Activated CD4-positive, alpha-beta memory T cell treated with anti-CD3 and anti-CD28 coated beads for 36 hours (primary cell): ENCODE measurements around the gene TBC1D2B. TPM values are rescaled to one million over a fixed set of nuclear protein-coding genes. Genes with fewer than 3 reads are reported as not detected.

ENCODE experiments used
- CTCF ChIA-PET: fragments of 350-600 bp; sonication (Branson Sonifier 250); formaldehyde crosslinking; loops from one replicate; lab custom pipeline; 2021; ENCODE audit warnings: antibody characterized with exemption, inconsistent platforms; lab: Charles Lee
- POLR2A ChIA-PET: fragments of 350-600 bp; sonication (Branson Sonifier 250); formaldehyde crosslinking; loops from one replicate; lab custom pipeline; 2021; ENCODE audit warnings: antibody characterized with exemption; lab: Charles Lee
- DNase-seq: peaks from one replicate; pipeline ENCODE4 v3.0.0-alpha.2; 2020
- H3K27ac Mint-ChIP-seq: one replicate; pipeline ENCODE4 v1.8.0; 2021; ENCODE audit warnings: mixed read lengths
- H3K27me3 Mint-ChIP-seq: one replicate; pipeline ENCODE4 v1.8.0; 2021; ENCODE audit warnings: mixed read lengths
- H3K36me3 Mint-ChIP-seq: one replicate; pipeline ENCODE4 v1.8.0; 2021; ENCODE audit warnings: mixed read lengths
- H3K4me1 Mint-ChIP-seq: one replicate; pipeline ENCODE4 v1.8.0; 2021; ENCODE audit warnings: low read depth, mixed read lengths
- H3K4me3 Mint-ChIP-seq: one replicate; pipeline ENCODE4 v1.8.0; 2021; ENCODE audit warnings: mild to moderate bottlenecking, mixed read lengths
- H3K9me3 Mint-ChIP-seq: one replicate; pipeline ENCODE4 v1.8.0; 2021; ENCODE audit warnings: mixed read lengths
- intact Hi-C: fragments of 100-400 bp; cut with micrococcal nuclease; formaldehyde crosslinking; loops from one replicate; pipeline ENCODE4 v1.15.1; 2023
- total RNA-seq, 2 experiments: library from RNA; stranded (reverse); gene quantifications; one replicate each; pipeline ENCODE4 v1.2.3, GENCODE V29; 2021

TBC1D2B gene
- total RNA-seq, 2 experiments from 2014 or later = 47.9 to 57.8 TPM

GRCh38 chr15:78093242-78094020, 15.9 kb upstream of the TBC1D2B start:
- Mint-ChIP-seq H3K9me3 (no peaks in the 10 kb centered on the region), H3K4me3 (no peak overlapping the region), H3K27ac (no peak overlapping the region), H3K4me1 (no peaks in the 10 kb centered on the region), H3K36me3 (no peaks in the 10 kb centered on the region), H3K27me3 (no peaks in the 10 kb centered on the region)
- CTCF ChIA-PET = interaction anchor here (0.7 to 4.5 kb wide), 5 partner anchors 8 to 183 kb away, joined by 3 to 18 read pairs (median 3); no protein-coding TSS in a partner anchor
- peak; percentile 7 for DNase-seq
- intact Hi-C loops = no loop called here
- POLR2A ChIA-PET = interaction anchor here (0.5 to 0.7 kb wide), 3 partner anchors 10 to 1531 kb away, joined by 3 to 5 read pairs (median 4); no protein-coding TSS in a partner anchor

DNA sequence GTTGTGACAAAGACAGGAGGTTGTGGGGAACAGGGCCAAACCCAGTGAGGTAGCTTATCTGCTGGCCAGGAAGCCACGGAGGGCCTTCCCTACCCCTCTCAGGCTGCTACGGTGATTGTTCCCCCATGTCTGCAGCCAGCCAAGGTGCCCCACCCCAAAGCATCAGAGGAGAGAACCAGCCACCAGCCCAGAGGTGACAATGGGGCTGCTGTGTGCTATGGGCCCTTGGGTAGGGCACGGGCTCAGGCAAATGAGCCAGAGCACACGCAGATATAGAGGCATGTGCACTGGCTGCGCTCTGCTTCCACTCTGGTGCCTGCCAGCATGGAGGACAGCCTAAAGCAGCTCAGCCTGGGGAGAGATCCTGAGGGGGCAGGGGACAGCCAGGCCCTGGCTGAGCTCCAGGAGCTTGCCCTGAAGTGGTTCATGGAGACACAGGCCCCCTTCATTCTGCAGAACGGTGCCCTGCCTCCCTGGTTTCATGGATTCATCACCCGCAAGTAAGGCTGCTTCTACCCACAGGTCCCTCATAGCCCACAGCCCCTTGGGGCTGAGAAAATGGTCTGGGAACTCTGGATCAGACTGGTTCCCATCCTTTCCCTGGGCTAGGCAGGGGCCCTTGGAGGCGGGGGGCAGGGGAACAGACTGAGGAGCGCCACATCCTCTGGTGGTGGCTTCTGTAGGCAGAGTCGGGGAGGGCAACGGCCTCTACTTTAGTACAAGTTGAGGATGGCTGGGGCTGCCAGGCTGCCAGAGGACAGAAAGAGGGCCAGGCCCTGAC, 14.9 kb upstream of the TBC1D2B start, which contains the start of gene SH2D7:
Gene SH2D7, plus strand, starts transcription at position 301 of the 781 bp plus-strand sequence. Its CDS starts 24 bp downstream, at position 325.
- CTCF ChIA-PET = interaction anchor here (1.2 to 4.5 kb wide), 3 partner anchors 10 to 21 kb away, joined by 3 to 18 read pairs (median 4); no protein-coding TSS in a partner anchor
- Mint-ChIP-seq H3K4me1 (no peaks in the 10 kb centered on the region), H3K36me3 (no peaks in the 10 kb centered on the region), H3K9me3 (no peaks in the 10 kb centered on the region), H3K27ac (no peak within 1 kb of the TSS), H3K4me3 (no peak within 1 kb of the TSS), H3K27me3 (no peaks in the 10 kb centered on the region)
- intact Hi-C loops = no loop called here
- peak; percentile 6 for DNase-seq
- POLR2A ChIA-PET = no interaction called here

DNA sequence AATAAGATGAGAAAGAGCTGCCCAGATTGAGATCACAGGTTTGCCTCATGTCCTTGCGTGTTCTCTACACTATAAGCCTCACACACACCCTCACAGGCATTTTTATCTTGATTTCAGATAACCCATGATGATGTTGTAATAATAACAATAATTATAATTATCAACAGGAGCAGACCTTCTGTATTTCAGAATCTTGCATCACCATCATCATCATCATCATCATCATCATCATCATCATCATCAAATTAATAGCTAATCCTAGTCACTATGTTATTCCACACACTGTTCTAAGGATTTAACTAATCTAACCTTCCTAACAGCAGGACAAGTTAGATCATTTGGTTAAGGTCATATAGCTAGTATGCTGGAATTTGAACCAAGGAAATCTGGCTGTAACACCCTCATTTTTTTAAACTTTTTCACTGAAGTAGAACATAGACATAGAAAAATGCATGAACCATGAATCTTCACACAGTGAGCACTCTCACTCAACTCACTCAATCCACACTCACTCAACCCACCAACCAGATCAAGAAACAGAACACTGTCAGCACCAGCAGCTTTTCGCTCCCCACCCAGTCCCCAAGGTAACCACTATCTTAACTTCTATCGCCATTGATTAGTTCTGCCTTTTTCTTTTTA, 13.0 kb upstream of the TBC1D2B start:
- no peaks in the 10 kb centered on the region for H3K36me3 Mint-ChIP-seq
- no peaks in the 10 kb centered on the region for H3K27me3 Mint-ChIP-seq
- ChIA-PET CTCF (interaction anchor here (0.7 to 4.5 kb wide), 4 partner anchors 18 to 132 kb away, joined by 3 to 18 read pairs (median 4); no protein-coding TSS in a partner anchor), POLR2A (no interaction called here)
- H3K27ac Mint-ChIP-seq = no peak overlapping the region
- no peaks in the 10 kb centered on the region for H3K9me3 Mint-ChIP-seq
- H3K4me3 Mint-ChIP-seq = no peak overlapping the region
- no peak for DNase-seq
- no peaks in the 10 kb centered on the region for H3K4me1 Mint-ChIP-seq
- intact Hi-C loops = no loop called here

GRCh38 chr15:78088773-78089080, 11.2 kb upstream of the TBC1D2B start:
- no peaks in the 10 kb centered on the region for H3K9me3 Mint-ChIP-seq
- POLR2A ChIA-PET = no interaction called here
- H3K27ac Mint-ChIP-seq = no peak overlapping the region
- no peak for DNase-seq
- H3K36me3 Mint-ChIP-seq = no peaks in the 10 kb centered on the region
- intact Hi-C loops = no loop called here
- no peak overlapping the region for H3K4me3 Mint-ChIP-seq
- no peaks in the 10 kb centered on the region for H3K4me1 Mint-ChIP-seq
- no peaks in the 10 kb centered on the region for H3K27me3 Mint-ChIP-seq
- CTCF ChIA-PET = interaction anchor here (0.8 to 1.8 kb wide), 2 partner anchors 20 to 152 kb away, joined by 3 to 5 read pairs; no protein-coding TSS in a partner anchor

DNA sequence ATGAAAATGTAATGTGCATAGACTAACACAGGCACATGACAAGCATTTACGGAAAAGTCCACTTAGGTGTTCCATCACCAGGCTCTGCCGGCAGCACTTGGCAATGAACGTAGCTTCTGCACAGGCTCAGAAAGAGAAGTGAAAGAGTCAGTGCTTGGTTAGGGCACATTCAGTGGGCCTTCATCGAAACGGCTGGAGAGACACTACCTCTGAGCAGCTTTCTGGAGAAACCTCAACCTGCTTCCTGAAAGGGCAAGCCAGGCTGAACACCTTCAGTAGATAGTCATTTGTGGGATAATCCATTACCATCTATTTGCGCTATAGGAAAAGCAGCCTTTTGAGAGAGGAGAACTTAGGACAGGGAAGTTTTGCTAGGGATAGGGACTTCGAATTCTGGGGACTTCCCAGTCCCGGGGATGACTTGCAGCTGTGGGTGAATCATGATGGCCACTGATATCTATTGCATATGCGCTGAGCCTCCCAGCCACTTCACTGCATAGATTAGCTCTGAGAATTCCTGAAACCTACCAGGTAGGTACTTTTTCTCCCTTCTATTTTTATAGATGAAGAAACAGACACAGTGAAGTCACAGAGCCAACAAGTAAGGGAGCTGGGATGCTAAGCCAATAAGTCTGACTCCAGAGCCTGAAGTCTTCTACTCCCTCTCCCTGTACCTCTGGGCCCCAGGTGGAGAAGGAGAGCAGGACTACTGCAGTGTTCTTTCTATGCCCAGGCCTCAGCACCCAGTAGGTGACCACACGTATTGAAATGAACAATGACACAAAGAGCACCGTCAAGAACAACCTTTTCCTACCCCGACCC, 10.7 kb upstream of the TBC1D2B start:
- Mint-ChIP-seq H3K36me3 (no peaks in the 10 kb centered on the region), H3K27me3 (no peaks in the 10 kb centered on the region), H3K4me1 (no peaks in the 10 kb centered on the region), H3K27ac (no peak overlapping the region), H3K4me3 (no peak overlapping the region), H3K9me3 (no peaks in the 10 kb centered on the region)
- DNase-seq = no peak
- ChIA-PET CTCF (interaction anchor here (0.8 to 1.8 kb wide), 2 partner anchors 20 to 153 kb away, joined by 3 to 5 read pairs; no protein-coding TSS in a partner anchor), POLR2A (no interaction called here)
- intact Hi-C loops = no loop called here

DNA sequence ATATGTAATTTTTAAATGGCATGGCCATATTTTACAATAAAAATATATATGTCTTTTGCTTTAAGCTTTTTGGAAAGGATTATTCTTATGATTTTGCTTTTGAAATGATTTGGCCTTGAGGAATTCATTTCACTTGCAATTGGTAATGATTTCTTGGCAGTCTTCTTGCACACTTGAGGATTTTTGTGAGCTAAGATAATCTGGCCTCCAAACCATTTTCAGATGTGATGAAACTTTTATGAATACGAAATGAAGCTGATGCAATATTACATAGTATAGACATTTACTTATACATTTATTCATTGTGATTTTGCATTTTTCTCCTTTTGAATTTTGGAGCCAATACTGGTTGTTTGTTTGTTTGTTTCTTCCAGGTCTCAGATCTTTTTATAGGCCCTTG, 8.4 kb upstream of the TBC1D2B start:
- CTCF ChIA-PET = interaction anchor here (1.5 to 1.9 kb wide), 2 partner anchors 8 to 22 kb away, joined by 3 to 6 read pairs; no protein-coding TSS in a partner anchor
- Mint-ChIP-seq H3K9me3 (no peaks in the 10 kb centered on the region), H3K27me3 (no peaks in the 10 kb centered on the region), H3K36me3 (no peaks in the 10 kb centered on the region), H3K27ac (peak overlapping the region; percentile 13), H3K4me1 (peaks cover 6% of the 10 kb centered on the region), H3K4me3 (no peak overlapping the region)
- no peak for DNase-seq
- POLR2A ChIA-PET = no interaction called here
- intact Hi-C loops = no loop called here

DNA sequence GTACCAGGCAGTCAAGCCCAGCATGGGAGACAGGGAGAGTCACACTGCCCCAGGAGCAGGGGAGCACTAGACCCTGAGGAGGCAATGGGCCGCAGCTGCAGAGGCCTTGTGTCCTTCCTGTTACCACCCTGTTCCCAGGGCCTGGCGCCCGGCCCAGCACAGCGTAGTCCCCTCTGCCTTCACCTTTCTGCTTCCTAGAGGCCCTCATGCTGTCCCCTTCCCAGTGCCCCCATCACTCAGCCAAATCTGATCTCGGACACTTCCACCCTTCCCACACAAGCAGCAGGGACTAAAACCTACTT, 6.9 kb upstream of the TBC1D2B start:
- ChIA-PET POLR2A (no interaction called here), CTCF (no interaction called here)
- H3K9me3 Mint-ChIP-seq = no peaks in the 10 kb centered on the region
- no peak overlapping the region for H3K4me3 Mint-ChIP-seq
- H3K27ac Mint-ChIP-seq = no peak overlapping the region
- intact Hi-C loops = no loop called here
- H3K4me1 Mint-ChIP-seq = peaks cover 10% of the 10 kb centered on the region
- no peaks in the 10 kb centered on the region for H3K27me3 Mint-ChIP-seq
- no peak for DNase-seq
- H3K36me3 Mint-ChIP-seq = no peaks in the 10 kb centered on the region

DNA sequence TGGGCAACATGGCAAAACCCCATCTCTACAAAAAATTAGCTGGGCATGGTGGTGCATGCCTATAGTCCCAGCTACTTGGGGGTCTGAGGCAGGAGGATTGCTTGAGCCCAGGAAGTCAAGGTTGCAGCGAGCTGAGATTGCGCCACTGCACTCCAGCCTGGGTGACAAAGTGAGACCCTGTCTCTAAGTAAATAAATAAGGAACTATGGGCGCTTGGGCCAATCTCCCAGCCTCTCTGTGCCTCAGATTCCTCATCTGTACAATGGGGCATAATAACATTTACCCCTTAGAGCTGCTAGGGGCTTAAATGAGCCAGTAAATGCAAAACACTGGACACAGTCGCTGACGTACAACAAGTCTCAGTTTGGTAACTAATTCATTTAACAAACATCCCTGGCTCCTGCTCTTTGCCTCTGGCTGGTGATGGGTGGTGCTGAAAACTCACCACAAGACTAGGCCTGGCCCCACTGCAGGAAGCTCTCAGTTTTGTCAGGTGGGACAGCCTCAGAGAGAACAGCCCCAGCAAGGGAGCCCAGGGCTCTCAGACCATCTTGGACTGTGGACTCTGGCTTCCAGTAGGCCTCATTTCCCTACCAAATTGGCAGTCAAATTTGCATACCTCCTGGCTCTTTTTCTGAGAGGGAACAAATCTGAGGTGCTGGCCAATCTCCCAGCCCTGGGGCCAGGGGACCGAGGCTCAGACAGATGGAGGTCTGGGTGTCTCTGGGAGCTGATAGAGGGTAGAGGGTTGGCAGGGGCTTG, 6.4 kb upstream of the TBC1D2B start:
- H3K27me3 Mint-ChIP-seq = no peaks in the 10 kb centered on the region
- H3K4me1 Mint-ChIP-seq = peaks cover 15% of the 10 kb centered on the region
- no peaks in the 10 kb centered on the region for H3K36me3 Mint-ChIP-seq
- H3K4me3 Mint-ChIP-seq = no peak overlapping the region
- ChIA-PET POLR2A (no interaction called here), CTCF (no interaction called here)
- no peak overlapping the region for H3K27ac Mint-ChIP-seq
- H3K9me3 Mint-ChIP-seq = no peaks in the 10 kb centered on the region
- DNase-seq = no peak
- intact Hi-C loops = no loop called here

GRCh38 chr15:78083186-78083585, 5.7 kb upstream of the TBC1D2B start:
- DNase-seq = no peak
- intact Hi-C loops = no loop called here
- Mint-ChIP-seq H3K4me1 (peaks cover 17% of the 10 kb centered on the region), H3K36me3 (no peaks in the 10 kb centered on the region), H3K27ac (no peak overlapping the region), H3K27me3 (no peaks in the 10 kb centered on the region), H3K9me3 (no peaks in the 10 kb centered on the region), H3K4me3 (no peak overlapping the region)
- ChIA-PET CTCF (interaction anchor here (0.9 to 1.3 kb wide), 2 partner anchors 25 to 112 kb away, joined by 4 to 7 read pairs; no protein-coding TSS in a partner anchor), POLR2A (no interaction called here)

GRCh38 chr15:78082743-78083110, 5.2 kb upstream of the TBC1D2B start:
- no peaks in the 10 kb centered on the region for H3K27me3 Mint-ChIP-seq
- ChIA-PET CTCF (interaction anchor here (0.7 to 1.3 kb wide), 4 partner anchors 25 to 124 kb away, joined by 3 to 7 read pairs (median 4); no protein-coding TSS in a partner anchor), POLR2A (no interaction called here)
- H3K9me3 Mint-ChIP-seq = no peaks in the 10 kb centered on the region
- no peaks in the 10 kb centered on the region for H3K36me3 Mint-ChIP-seq
- H3K4me3 Mint-ChIP-seq = no peak overlapping the region
- DNase-seq = no peak
- peaks cover 22% of the 10 kb centered on the region for H3K4me1 Mint-ChIP-seq
- intact Hi-C loops = no loop called here
- no peak overlapping the region for H3K27ac Mint-ChIP-seq
